Stimulated activated CD4-positive, alpha-beta T cell treated with anti-CD3 and anti-CD28 coated beads, Interleukin-2, amount 100 ng/mL, for 24 hours (primary cell): ENCODE data around the gene TSC22D4.
"Not testable (repeated sequence)": the region's sequence is repeated elsewhere in the genome, so short reads cannot be mapped to it uniquely, and the experiment has no call there.

Experiments
- DNase-seq, 2 donors: peaks; one replicate each; pipeline ENCODE4 v3.0.0-alpha.2; 2020

Gene TSC22D4

GRCh38 chr7:100478958-100479660 lies at the start of gene TSC22D4:
Gene TSC22D4, minus strand, starts transcription at chr7:100479214. Its CDS starts 1,176 bp downstream, at chr7:100478038.
- DNase-seq, result peak; percentile 85 to 89

- DNase-seq, result not testable (repeated sequence)
Observed at GRCh38 chr7:100528108-100528866, 49.3 kb upstream of the TSC22D4 start.

- not testable (repeated sequence) for DNase-seq
Observed at GRCh38 chr7:100523192-100523591, 44.2 kb upstream of the TSC22D4 start.

- not testable (repeated sequence) for DNase-seq
Observed at GRCh38 chr7:100521909-100522593, 43.0 kb upstream of the TSC22D4 start.

GRCh38 chr7:100521076-100521475 lies 42.1 kb upstream of the TSC22D4 start:
- DNase-seq, result no peak

GRCh38 chr7:100520138-100520537 lies 41.1 kb upstream of the TSC22D4 start:
- no peak for DNase-seq

GRCh38 chr7:100519580-100519979 lies 40.6 kb upstream of the TSC22D4 start:
- no peak for DNase-seq

- DNase-seq, result no peak
Observed at GRCh38 chr7:100517305-100517704, 38.3 kb upstream of the TSC22D4 start.

- peak; percentile 11 to 31 for DNase-seq
Observed at GRCh38 chr7:100516135-100516812, 37.3 kb upstream of the TSC22D4 start.

GRCh38 chr7:100515072-100515532 lies 36.1 kb upstream of the TSC22D4 start:
- DNase-seq, result no peak

GRCh38 chr7:100513212-100513810 lies 34.3 kb upstream of the TSC22D4 start:
- no peak for DNase-seq

- no peak for DNase-seq
Observed at GRCh38 chr7:100510437-100511239, 31.6 kb upstream of the TSC22D4 start.

- no peak for DNase-seq
Observed at GRCh38 chr7:100509231-100509630, 30.2 kb upstream of the TSC22D4 start.

- no peak for DNase-seq
Observed at GRCh38 chr7:100506356-100506923, 27.4 kb upstream of the TSC22D4 start.

GRCh38 chr7:100504887-100505611 lies 26.0 kb upstream of the TSC22D4 start:
- no peak for DNase-seq

GRCh38 chr7:100504031-100504430 lies 25.0 kb upstream of the TSC22D4 start:
- not testable (repeated sequence) for DNase-seq

- DNase-seq, result not testable (repeated sequence)
Observed at GRCh38 chr7:100500743-100501142, 21.7 kb upstream of the TSC22D4 start.

GRCh38 chr7:100496509-100496908 lies 17.5 kb upstream of the TSC22D4 start:
- DNase-seq, result no peak

- peak; percentile 63 to 74 for DNase-seq
Observed at GRCh38 chr7:100493476-100494264, 14.7 kb upstream of the TSC22D4 start.
